ENCODE results near the gene SF3B2. TPM values are rescaled to one million over a fixed set of nuclear protein-coding genes. Genes with fewer than 3 reads are reported as not detected.

Gene SF3B2
- 81.8 and 115 TPM in 2 replicates for total RNA-seq

GRCh38 chr11:66051766-66052663 is at the start of gene SF3B2:
SF3B2 (plus strand) TSS chr11:66052364; CDS start chr11:66052385, 21 bp downstream.

GRCh38 chr11:66011785-66012303 is 40.3 kb upstream of the SF3B2 start, which contains the start of gene CST6:
CST6 (plus strand) TSS chr11:66012008; CDS start chr11:66012045, 37 bp downstream.

DNA sequence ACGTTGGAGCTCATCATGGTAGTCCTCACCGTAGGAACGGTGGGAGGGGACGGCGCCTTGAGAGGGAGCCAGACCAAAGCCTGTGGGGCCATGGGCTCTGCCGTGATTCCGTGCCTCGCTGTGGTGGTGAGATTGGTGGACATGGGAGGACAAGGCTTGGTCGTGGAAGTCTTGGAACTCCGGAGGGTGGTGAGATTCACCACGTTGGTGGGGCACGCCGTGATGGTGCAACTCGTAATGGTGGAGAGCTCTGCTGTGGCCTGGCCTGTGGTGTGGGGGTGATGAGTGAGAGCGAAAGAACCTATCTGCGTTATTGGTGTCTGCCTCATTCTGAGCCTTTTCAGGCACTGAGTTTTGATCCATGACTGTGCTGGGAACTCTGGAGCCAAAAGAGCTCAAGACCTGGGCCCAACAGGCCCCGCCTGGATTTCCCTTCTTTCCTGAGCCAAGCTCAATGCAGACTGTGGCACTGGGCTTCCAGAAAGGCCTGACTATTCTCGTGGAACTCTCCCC is 26.1 kb upstream of the SF3B2 start, which contains the start of gene CATSPER1:
CATSPER1 (minus strand) TSS at position 463 of the 513 bp plus-strand sequence; CDS start at position 363, 100 bp downstream.

DNA sequence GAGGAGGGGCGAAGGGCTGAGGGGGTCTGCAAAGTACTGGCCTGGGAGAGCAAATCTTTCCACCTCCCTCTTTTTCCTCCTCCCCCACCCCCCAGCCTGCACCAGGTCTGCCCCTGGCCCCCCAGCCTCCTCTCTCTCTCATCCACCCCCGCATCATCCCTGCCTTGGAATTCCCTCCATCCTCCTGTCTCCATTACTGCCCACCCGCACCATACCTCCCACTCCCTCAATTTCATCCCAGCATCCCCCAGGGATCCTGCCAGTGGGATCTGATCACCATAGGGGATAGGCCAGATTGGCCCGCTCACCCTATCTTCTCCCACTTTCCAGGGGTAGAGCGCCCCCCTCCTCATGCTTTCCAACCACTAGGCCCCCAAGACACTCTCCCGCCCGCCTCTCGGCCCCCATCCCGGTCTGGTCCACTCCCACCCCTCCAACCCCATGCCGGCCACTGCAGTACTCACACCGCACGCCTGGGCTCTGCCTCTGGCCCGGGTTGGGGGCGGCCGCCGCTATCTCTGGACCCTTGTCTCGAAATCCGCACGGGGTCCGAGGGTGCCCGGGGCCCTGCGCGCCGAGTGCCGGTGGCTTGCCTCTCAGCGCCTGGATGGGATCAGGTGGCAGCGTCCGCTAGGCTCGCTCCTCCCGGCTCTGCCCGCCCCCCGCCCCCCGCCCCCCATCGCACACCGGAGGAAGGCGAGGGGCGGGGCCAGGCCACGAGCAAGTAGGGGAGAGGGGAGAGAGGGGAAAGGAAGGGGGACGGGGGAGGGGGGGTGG is 3.4 kb upstream of the SF3B2 start, which contains the start of gene GAL3ST3:
GAL3ST3 (minus strand) TSS at position 615 of the 777 bp plus-strand sequence. CDS start 3,746 bp downstream, outside the sequence.

GRCh38 chr11:66069715-66070603 is 17.8 kb downstream of the SF3B2 start, which contains the start of gene PACS1:
PACS1 (plus strand) TSS chr11:66070272; CDS start chr11:66070487, 215 bp downstream.

Other genes starting within 250 kb of the SF3B2 start
- 0.65 and 1.3 TPM in 2 replicates for gene SNX32, start 218.4 kb upstream of the SF3B2 start, total RNA-seq
- 767 and 912 TPM in 2 replicates for gene CFL1, start 194.2 kb upstream of the SF3B2 start, total RNA-seq
- 37.7 and 39.0 TPM in 2 replicates for gene MUS81, start 191.9 kb upstream of the SF3B2 start, total RNA-seq
- 72.7 and 94.0 TPM in 2 replicates for gene EFEMP2, start 179.6 kb upstream of the SF3B2 start, total RNA-seq
- not detected in 2 replicates for gene CTSW, start 172.5 kb upstream of the SF3B2 start, total RNA-seq
- gene FIBP, start 163.9 kb upstream of the SF3B2 start, total RNA-seq: 160 and 205 TPM in 2 replicates
- gene CCDC85B, start 161.7 kb upstream of the SF3B2 start, total RNA-seq: 32.4 and 49.1 TPM in 2 replicates
- 2.6 and 4.4 TPM in 2 replicates for gene FOSL1, start 152.0 kb upstream of the SF3B2 start, total RNA-seq
- 11.1 and 15.3 TPM in 2 replicates for gene C11orf68, start 133.3 kb upstream of the SF3B2 start, total RNA-seq
- gene DRAP1, start 132.9 kb upstream of the SF3B2 start, total RNA-seq: 245 and 284 TPM in 2 replicates
- not detected in 2 replicates for gene TSGA10IP, start 106.9 kb upstream of the SF3B2 start, total RNA-seq
- gene SART1, start 90.6 kb upstream of the SF3B2 start, total RNA-seq: 60.3 and 78.4 TPM in 2 replicates
- 20.8 and 29.0 TPM in 2 replicates for gene EIF1AD, start 50.2 kb upstream of the SF3B2 start, total RNA-seq
- gene BANF1, start 49.9 kb upstream of the SF3B2 start, total RNA-seq: 9.7 and 19.1 TPM in 2 replicates
- 0.14 TPM in 1 of 2 replicates, not detected in the other for gene CST6, start 40.4 kb upstream of the SF3B2 start, total RNA-seq
- gene CATSPER1, start 25.9 kb upstream of the SF3B2 start, total RNA-seq: 0.14 TPM in 1 of 2 replicates, not detected in the other
- gene GAL3ST3, start 3.2 kb upstream of the SF3B2 start, total RNA-seq: under 0.01 and 0.14 TPM in 2 replicates
- gene PACS1, start 17.9 kb downstream of the SF3B2 start, total RNA-seq: 17.9 and 28.0 TPM in 2 replicates
- 12.7 and 18.8 TPM in 2 replicates for gene KLC2, start 205.3 kb downstream of the SF3B2 start, total RNA-seq
- 47.9 and 58.0 TPM in 2 replicates for gene RAB1B, start 216.3 kb downstream of the SF3B2 start, total RNA-seq
- 0.28 TPM in 1 of 2 replicates, not detected in the other for gene CNIH2, start 225.8 kb downstream of the SF3B2 start, total RNA-seq
- 237 and 239 TPM in 2 replicates for gene YIF1A, start 236.8 kb downstream of the SF3B2 start, total RNA-seq
- gene TMEM151A, start 239.5 kb downstream of the SF3B2 start, total RNA-seq: under 0.01 and 0.18 TPM in 2 replicates